Endothelial cell of umbilical vein (primary cell): ENCODE data around the gene USP11. TPM values are rescaled to one million over a fixed set of nuclear protein-coding genes. Genes with fewer than 3 reads are reported as not detected.

ENCODE experiments used
- BruUV-seq: library from RNA; stranded (reverse); fragments of 400-500 nt; replicated peaks from 2 replicates; lab custom pipeline; 2021; lab: Mats Ljungman, UMichigan
- CTCF ChIA-PET: fragments of 300-600, 350-600 bp; sonication (Branson Sonifier 250); formaldehyde crosslinking; loops from one replicate; lab custom pipeline; 2021; ENCODE audit warnings: antibody characterized with exemption, inconsistent platforms; lab: Charles Lee
- POLR2A ChIA-PET: fragments of 300-600, 350-600 bp; sonication (Branson Sonifier 250); formaldehyde crosslinking; loops from one replicate; lab custom pipeline; 2021; ENCODE audit warnings: antibody characterized with exemption, inconsistent platforms; lab: Charles Lee
- DNase-seq: peaks from one replicate; pipeline ENCODE4 v3.0.0-alpha.2; 2011; ENCODE audit warnings: low read depth, low spot score
- FAIRE-seq: peaks from 2 replicates; lab custom pipeline; 2011; peaks lifted over from hg19 to GRCh38; lab: Jason Lieb, UNC
- H2AFZ ChIP-seq: 2 replicates; pipeline ENCODE4 v1.6.0; 2012; ENCODE audit warnings: low read depth, low read length, control low read depth, inconsistent platforms
- H3K27ac ChIP-seq: 2 replicates; pipeline ENCODE4 v1.5.1; 2011; ENCODE audit warnings: low read depth, mild to moderate bottlenecking, control low read depth, low read length, moderate library complexity; ENCODE audit not compliant: insufficient read depth
- H3K27me3 ChIP-seq, 2 experiments: 2 replicates each; pipeline versions ENCODE4 v1.6.0 to v1.6.1; 2011; ENCODE audit warnings: low read length in 2 of 2, mixed read lengths in 1 of 2; ENCODE audit not compliant: control insufficient read depth in 2 of 2, insufficient read depth in 2 of 2
- H3K36me3 ChIP-seq, 2 experiments: 2 replicates in 1 of 2; 3 replicates in 1 of 2; pipeline ENCODE4 v1.5.1; 2011; ENCODE audit warnings: low read length in 2 of 2, mild to moderate bottlenecking in 1 of 2, moderate library complexity in 1 of 2; ENCODE audit not compliant: control insufficient read depth in 2 of 2, insufficient read depth in 2 of 2; ENCODE audit errors: extremely low read depth in 1 of 2
- H3K4me1 ChIP-seq: 3 replicates; pipeline ENCODE4 v1.5.1; 2011; ENCODE audit warnings: mild to moderate bottlenecking, low read length; ENCODE audit not compliant: control insufficient read depth, insufficient read depth; ENCODE audit errors: extremely low read depth
- H3K4me2 ChIP-seq: 2 replicates; pipeline ENCODE4 v1.6.1; 2011; ENCODE audit warnings: low read length, control low read depth, mixed read lengths; ENCODE audit not compliant: insufficient read depth
- H3K4me3 ChIP-seq, 3 experiments: fragments of 200-600 bp in 1 of 3; sonication (generic), shearing (Covaris generic) in 1 of 3; replicated peaks in 1 of 3; 2 replicates each; pipeline ENCODE4 v1.5.1; 2011 to 2016; ENCODE audit warnings: control low read depth in 3 of 3, low read length in 3 of 3, mild to moderate bottlenecking in 2 of 3, inconsistent platforms in 1 of 3, low read depth in 1 of 3, moderate library complexity in 1 of 3; ENCODE audit not compliant: insufficient read depth in 1 of 3
- H3K79me2 ChIP-seq: 2 replicates; pipeline ENCODE4 v1.6.0; 2012; ENCODE audit warnings: low read length, inconsistent platforms; ENCODE audit not compliant: control insufficient read depth, insufficient read depth
- H3K9ac ChIP-seq: replicated peaks from 2 replicates; pipeline ENCODE3; 2011; ENCODE audit warnings: low read length, control low read depth; ENCODE audit not compliant: insufficient read depth; ENCODE audit errors: extremely low read depth
- H3K9me1 ChIP-seq: replicated peaks from 3 replicates; pipeline ENCODE4 v1.6.0; 2011; ENCODE audit warnings: mild to moderate bottlenecking, low read length; ENCODE audit not compliant: control insufficient read depth, insufficient read depth; ENCODE audit errors: extremely low read depth
- H3K9me3 ChIP-seq: replicated peaks from 2 replicates; pipeline ENCODE4 v1.5.1; 2012; ENCODE audit warnings: low read length, inconsistent platforms; ENCODE audit not compliant: control insufficient read depth, insufficient read depth
- H4K20me1 ChIP-seq: replicated peaks from 2 replicates; pipeline ENCODE3; 2011; ENCODE audit warnings: mild to moderate bottlenecking, low read length; ENCODE audit not compliant: control insufficient read depth, insufficient read depth; ENCODE audit errors: extremely low read depth
- EZH2 ChIP-seq: IDR thresholded peaks from 2 replicates; pipeline ENCODE4 v1.6.1; 2012; ENCODE audit warnings: borderline replicate concordance, low read depth, mild to moderate bottlenecking, moderate library complexity, low read length, inconsistent platforms; ENCODE audit not compliant: severe bottlenecking
- FOS ChIP-seq: IDR thresholded peaks from 2 replicates; pipeline ENCODE4 v1.6.1; 2011; ENCODE audit warnings: mild to moderate bottlenecking, low read length, moderate library complexity, borderline replicate concordance; ENCODE audit not compliant: insufficient read depth
- GATA2 ChIP-seq: IDR thresholded peaks from 2 replicates; pipeline ENCODE4 v1.7.0; 2011; ENCODE audit warnings: low read depth, mild to moderate bottlenecking, moderate library complexity, mixed read lengths, low read length; ENCODE audit not compliant: insufficient read length, insufficient read depth
- JUN ChIP-seq: IDR thresholded peaks from 2 replicates; pipeline ENCODE4 v1.6.1; 2011; ENCODE audit warnings: borderline replicate concordance, low read depth; ENCODE audit not compliant: insufficient read length, insufficient read depth
- MAX ChIP-seq: IDR thresholded peaks from 2 replicates; pipeline ENCODE4 v1.6.1; 2011; ENCODE audit not compliant: insufficient read depth, insufficient read length
- MYC ChIP-seq: IDR thresholded peaks from one replicate; pipeline ENCODE4 v1.6.1; 2011; ENCODE audit warnings: mild to moderate bottlenecking, low read depth, low read length
- POLR2A ChIP-seq: IDR thresholded peaks from 2 replicates; pipeline ENCODE4 v1.6.1; 2012; ENCODE audit warnings: low read depth, mild to moderate bottlenecking, control low read depth, low read length
- POLR2AphosphoS5 ChIP-seq: IDR thresholded peaks from 2 replicates; pipeline ENCODE4 v1.6.1; 2012; ENCODE audit warnings: low read depth, mild to moderate bottlenecking, control low read depth, low read length, moderate library complexity; ENCODE audit not compliant: insufficient read depth
- dilution Hi-C: fragments of 300-500 bp; cut with MboI; formaldehyde crosslinking; loops from one replicate; pipeline ENCODE4 v1.15.0; 2019; ENCODE audit warnings: low sequenced_read_pairs; ENCODE audit not compliant: extremely low pct_ligation_motif_present
- intact Hi-C: fragments of 100-400 bp; cut with micrococcal nuclease; formaldehyde crosslinking; loops from one replicate; pipeline ENCODE4 v1.10.0; 2022
- polyA plus RNA-seq, 4 experiments: library from polyadenylated mRNA; depleted of rRNA in 3 of 4; stranded (reverse) in 3 of 4; unstranded in 1 of 4; fragments of >200 nt; gene quantifications; 2 replicates each; pipeline versions ENCODE4 v1.2.1 to v1.2.3, GENCODE V29; 2011 to 2012; ENCODE audit warnings: missing spikeins in 1 of 4
- total RNA-seq: library from RNA; stranded (reverse); gene quantifications from 2 replicates; pipeline ENCODE4 v1.2.3, GENCODE V29; 2021
- TF ChIP-seq, protein P1 (sequence below), 2 donors: IDR thresholded peaks; 1 replicate in 1 of 2; 2 replicates in 1 of 2; pipeline ENCODE4 v1.5.1; 2011; ENCODE audit warnings: low read length in 2 of 2, mild to moderate bottlenecking in 2 of 2, moderate library complexity in 2 of 2, control low read depth in 1 of 2, inconsistent platforms in 1 of 2, low read depth in 1 of 2; ENCODE audit not compliant: insufficient read depth in 1 of 2; ENCODE audit errors: extremely low read depth in 1 of 2

The USP11 gene
- total and polyA plus RNA-seq, 2 donors (not counting 3 experiments of a cell fraction or from before 2014, with no cell fraction given): 24.0 to 36.4 TPM

DNA sequence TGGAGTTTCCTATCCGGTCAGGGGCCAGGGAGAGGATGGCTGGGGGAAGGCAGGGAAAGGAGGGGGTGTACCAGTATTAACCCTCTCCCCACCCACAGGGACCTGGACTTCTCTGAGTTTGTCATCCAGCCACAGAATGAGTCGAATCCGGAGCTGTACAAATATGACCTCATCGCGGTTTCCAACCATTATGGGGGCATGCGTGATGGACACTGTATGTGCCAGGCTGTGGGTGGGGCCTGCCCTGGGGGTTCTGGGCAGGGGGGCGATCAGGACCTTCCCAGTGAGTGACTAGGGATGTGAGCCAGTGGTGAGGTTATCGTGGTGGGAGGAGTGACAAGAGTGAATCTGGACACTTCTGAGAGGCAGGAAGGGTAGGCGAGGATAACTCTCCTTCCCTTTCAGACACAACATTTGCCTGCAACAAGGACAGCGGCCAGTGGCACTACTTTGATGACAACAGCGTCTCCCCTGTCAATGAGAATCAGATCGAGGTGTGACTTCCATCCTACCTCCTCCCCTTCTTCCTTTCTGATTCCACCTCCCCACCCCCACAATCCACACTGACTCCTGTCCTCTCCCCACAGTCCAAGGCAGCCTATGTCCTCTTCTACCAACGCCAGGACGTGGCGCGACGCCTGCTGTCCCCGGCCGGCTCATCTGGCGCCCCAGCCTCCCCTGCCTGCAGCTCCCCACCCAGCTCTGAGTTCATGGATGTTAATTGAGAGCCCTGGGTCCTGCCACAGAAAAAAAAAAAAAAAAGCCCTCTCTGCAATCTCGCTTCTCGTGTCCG lies 14.6 kb downstream of the USP11 start:
- dilution Hi-C loops (no loop called here), intact Hi-C loops (no loop called here)
- ChIA-PET CTCF (no interaction called here), POLR2A (no interaction called here)
- no peak overlapping the region for H3K4me2 ChIP-seq
- H3K79me2 ChIP-seq: no peaks in the 10 kb centered on the region
- H3K4me1 ChIP-seq: no peaks in the 10 kb centered on the region
- no peaks in the 10 kb centered on the region for H3K27me3 ChIP-seq
- FAIRE-seq (peak; percentile 42), DNase-seq (no peak)
- H3K36me3 ChIP-seq: peaks cover 0 to 9% of the 10 kb centered on the region in 2 experiments
- no peak overlapping the region for H2AFZ ChIP-seq
- no peaks in the 10 kb centered on the region for H3K9me1 ChIP-seq
- TF ChIP-seq GATA2 (no peak), POLR2AphosphoS5 (no peak), MYC (no peak), FOS (no peak), JUN (no peak), POLR2A (no peak), EZH2 (no peak), MAX (no peak)
- TF ChIP-seq, protein P1, sequence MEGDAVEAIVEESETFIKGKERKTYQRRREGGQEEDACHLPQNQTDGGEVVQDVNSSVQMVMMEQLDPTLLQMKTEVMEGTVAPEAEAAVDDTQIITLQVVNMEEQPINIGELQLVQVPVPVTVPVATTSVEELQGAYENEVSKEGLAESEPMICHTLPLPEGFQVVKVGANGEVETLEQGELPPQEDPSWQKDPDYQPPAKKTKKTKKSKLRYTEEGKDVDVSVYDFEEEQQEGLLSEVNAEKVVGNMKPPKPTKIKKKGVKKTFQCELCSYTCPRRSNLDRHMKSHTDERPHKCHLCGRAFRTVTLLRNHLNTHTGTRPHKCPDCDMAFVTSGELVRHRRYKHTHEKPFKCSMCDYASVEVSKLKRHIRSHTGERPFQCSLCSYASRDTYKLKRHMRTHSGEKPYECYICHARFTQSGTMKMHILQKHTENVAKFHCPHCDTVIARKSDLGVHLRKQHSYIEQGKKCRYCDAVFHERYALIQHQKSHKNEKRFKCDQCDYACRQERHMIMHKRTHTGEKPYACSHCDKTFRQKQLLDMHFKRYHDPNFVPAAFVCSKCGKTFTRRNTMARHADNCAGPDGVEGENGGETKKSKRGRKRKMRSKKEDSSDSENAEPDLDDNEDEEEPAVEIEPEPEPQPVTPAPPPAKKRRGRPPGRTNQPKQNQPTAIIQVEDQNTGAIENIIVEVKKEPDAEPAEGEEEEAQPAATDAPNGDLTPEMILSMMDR (IDR thresholded peaks at IDR 0.05; ENCODE audit: extremely low read depth in 1 of 2, insufficient read depth in 1 of 2, low read depth in 1 of 2, low read length in 2 of 2): no peak
- H3K4me3 ChIP-seq: no peak overlapping the region
- H3K9me3 ChIP-seq: no peaks in the 10 kb centered on the region
- TSS peak; percentile 43 for BruUV-seq
- H3K9ac ChIP-seq: no peak overlapping the region
- H4K20me1 ChIP-seq: no peaks in the 10 kb centered on the region
- no peak overlapping the region for H3K27ac ChIP-seq
